HG03045 (cell line): ENCODE measurements around the gene EXOC1.
"Not testable (repeated sequence)": the region's sequence is repeated elsewhere in the genome, so short reads cannot be mapped to it uniquely, and the experiment has no call there.

Experiments used
- ATAC-seq: cut with Tn5 transposase; IDR thresholded peaks from one replicate; pipeline ENCODE4 v1.9.1; 2021; ENCODE audit warnings: mild to moderate bottlenecking, moderate library complexity; ENCODE audit not compliant: unreplicated experiment

EXOC1 gene

GRCh38 chr4:55853484-55854046 is at the start of gene EXOC1:
TSS of gene EXOC1 (plus strand) at chr4:55853648. CDS start at chr4:55858324, 4,676 bp downstream.
- ATAC-seq: peak; percentile 99

- ATAC-seq: no peak
These were observed 45.9 kb upstream of the EXOC1 start for GRCh38 chr4:55807556-55807955.

GRCh38 chr4:55808186-55808585 is 45.3 kb upstream of the EXOC1 start:
- ATAC-seq: no peak

GRCh38 chr4:55808632-55809031 is 44.8 kb upstream of the EXOC1 start:
- no peak for ATAC-seq

- ATAC-seq: no peak
These were observed 35.8 kb upstream of the EXOC1 start for GRCh38 chr4:55817691-55818090.

GRCh38 chr4:55819634-55820033 is 33.8 kb upstream of the EXOC1 start, which contains the start of gene EXOC1L:
TSS of gene EXOC1L (plus strand) at chr4:55819790. CDS start at chr4:55820027, 237 bp downstream.
- ATAC-seq: no peak

GRCh38 chr4:55820279-55820678 is 33.2 kb upstream of the EXOC1 start:
- no peak for ATAC-seq

- ATAC-seq: no peak
These were observed 31.1 kb upstream of the EXOC1 start for GRCh38 chr4:55822329-55822728.

- ATAC-seq: no peak
These were observed 28.6 kb upstream of the EXOC1 start for GRCh38 chr4:55824865-55825264.

GRCh38 chr4:55826986-55827385 is 26.5 kb upstream of the EXOC1 start:
- ATAC-seq: no peak

GRCh38 chr4:55827582-55827981 is 25.9 kb upstream of the EXOC1 start:
- ATAC-seq: no peak

GRCh38 chr4:55830048-55830447 is 23.4 kb upstream of the EXOC1 start:
- no peak for ATAC-seq

GRCh38 chr4:55830716-55831115 is 22.7 kb upstream of the EXOC1 start:
- ATAC-seq: no peak

- no peak for ATAC-seq
These were observed 19.2 kb upstream of the EXOC1 start for GRCh38 chr4:55834086-55834795.

GRCh38 chr4:55837903-55838302 is 15.5 kb upstream of the EXOC1 start:
- ATAC-seq: no peak

GRCh38 chr4:55838356-55838755 is 15.1 kb upstream of the EXOC1 start:
- ATAC-seq: no peak

- no peak for ATAC-seq
These were observed 14.5 kb upstream of the EXOC1 start for GRCh38 chr4:55838952-55839351.

GRCh38 chr4:55840956-55841355 is 12.5 kb upstream of the EXOC1 start:
- ATAC-seq: no peak

- not testable (repeated sequence) for ATAC-seq
These were observed 11.8 kb upstream of the EXOC1 start for GRCh38 chr4:55841373-55842239.

- not testable (repeated sequence) for ATAC-seq
These were observed 11.1 kb upstream of the EXOC1 start for GRCh38 chr4:55842312-55842711.

- no peak for ATAC-seq
These were observed 3.7 kb upstream of the EXOC1 start for GRCh38 chr4:55849724-55850123.

- ATAC-seq: no peak
These were observed 1.6 kb upstream of the EXOC1 start for GRCh38 chr4:55851885-55852284.
